Activated CD4-positive, alpha-beta T cell treated with anti-CD3 and anti-CD28 coated beads, Interleukin-2, Interleukin-4, amounts not matched to agents 100 ng/mL and 50 ng/mL, durations not matched to agents 16 hours and 8 hours (primary cell): ENCODE results near the gene NUDCD3.

Source experiments
- DNase-seq: peaks from one replicate; pipeline ENCODE4 v3.0.0-alpha.2; 2020; ENCODE audit warnings: low spot score

Gene NUDCD3

DNA sequence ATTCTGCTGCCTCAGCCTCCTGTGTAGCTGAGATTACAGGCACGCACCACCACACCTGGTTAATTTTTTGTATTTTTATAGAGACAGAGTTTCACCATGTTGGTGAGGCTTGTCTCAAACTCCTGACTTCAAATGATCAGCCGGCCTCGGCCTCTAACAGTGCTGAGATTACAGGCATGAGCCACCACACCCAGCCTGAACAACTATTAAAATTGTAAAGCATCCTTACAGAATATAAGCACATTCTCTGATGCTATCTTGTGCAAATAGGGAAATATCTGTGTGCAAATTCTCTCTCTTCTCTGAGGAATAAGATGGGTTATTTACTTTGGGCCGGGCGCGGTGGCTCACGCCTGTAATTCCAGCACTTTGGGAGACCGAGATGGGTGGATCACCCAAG is 12.5 kb downstream of the NUDCD3 start:
- DNase-seq, result no peak

GRCh38 chr7:44477063-44477830 is 13.2 kb downstream of the NUDCD3 start:
- DNase-seq, result peak; percentile 73

GRCh38 chr7:44476313-44476712 is 14.1 kb downstream of the NUDCD3 start:
- DNase-seq, result no peak

DNA sequence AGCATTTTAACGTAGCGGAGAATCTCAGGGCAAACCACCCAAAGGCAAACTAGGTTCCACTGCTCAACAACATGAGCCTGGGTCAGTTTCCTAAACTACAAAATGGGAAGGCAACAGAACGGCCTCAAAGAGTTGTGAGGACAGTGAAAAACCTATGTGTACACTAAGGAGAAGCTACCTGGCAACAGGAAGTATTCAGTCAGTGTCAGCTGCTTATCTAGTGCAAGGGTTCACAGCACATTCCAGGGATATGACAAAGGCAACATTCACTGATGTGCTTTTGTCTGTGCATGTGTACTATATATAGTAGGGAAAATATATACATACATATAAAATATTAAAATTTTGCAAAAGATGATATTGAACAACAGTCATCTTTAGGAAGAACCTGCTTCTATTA is 17.2 kb downstream of the NUDCD3 start:
- DNase-seq, result no peak

DNA sequence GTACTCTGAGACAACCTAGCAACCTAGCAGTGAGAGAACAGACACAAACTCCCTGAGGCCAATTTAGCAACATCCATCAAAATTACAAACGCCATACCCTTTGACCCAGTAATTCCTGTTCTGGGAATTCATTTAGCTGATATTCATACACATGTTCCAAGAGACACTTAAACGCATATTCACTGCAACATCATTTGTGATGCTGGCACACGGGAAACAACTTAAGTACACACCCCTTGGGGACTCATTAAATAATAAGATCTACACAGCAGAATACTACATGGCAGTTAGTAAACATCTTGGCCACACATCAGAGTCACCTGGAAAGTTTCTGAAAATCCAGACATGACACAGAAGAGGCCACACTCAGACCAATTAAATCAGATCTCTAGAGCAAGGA is 17.6 kb downstream of the NUDCD3 start:
- DNase-seq, result no peak

GRCh38 chr7:44471850-44472249 is 18.6 kb downstream of the NUDCD3 start:
- DNase-seq, result no peak

- DNase-seq, result no peak
Observed at GRCh38 chr7:44471436-44471835, 19.0 kb downstream of the NUDCD3 start.

- DNase-seq, result no peak
Observed at GRCh38 chr7:44470628-44471245, 19.7 kb downstream of the NUDCD3 start.

- no peak for DNase-seq
Observed at GRCh38 chr7:44470135-44470479, 20.4 kb downstream of the NUDCD3 start.

DNA sequence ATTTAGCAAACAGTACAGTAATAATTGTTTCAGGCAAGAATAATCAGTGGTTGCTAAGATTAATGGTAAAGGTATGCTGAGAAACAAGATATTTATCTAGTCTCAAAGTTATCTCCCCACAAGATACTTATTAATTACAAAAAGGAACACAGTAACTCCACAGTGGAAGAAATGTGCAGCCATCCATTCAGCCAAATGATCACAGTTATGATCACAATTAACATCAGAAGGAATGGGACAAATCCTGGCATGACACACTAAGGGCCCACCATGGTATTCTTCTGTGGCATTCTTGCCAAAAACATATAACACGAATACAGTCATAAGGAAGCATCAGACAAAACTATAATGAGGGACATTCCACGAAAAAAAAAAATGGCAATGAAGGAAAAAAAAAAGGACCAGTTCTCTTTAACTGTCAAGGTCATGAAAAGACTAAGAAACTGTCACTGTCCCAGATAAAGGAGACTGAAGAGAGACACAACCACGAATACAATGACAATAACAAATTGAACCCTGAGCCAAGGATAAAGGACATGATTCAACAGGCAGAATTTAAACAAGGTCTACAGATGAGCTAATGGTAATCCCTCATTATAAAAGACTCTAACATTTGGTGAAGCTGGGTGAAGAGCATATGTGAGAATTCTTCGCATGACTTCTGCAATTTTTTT is 20.9 kb downstream of the NUDCD3 start:
- no peak for DNase-seq

- DNase-seq, result no peak
Observed at GRCh38 chr7:44467217-44467548, 23.3 kb downstream of the NUDCD3 start.

- no peak for DNase-seq
Observed at GRCh38 chr7:44466300-44467216, 23.9 kb downstream of the NUDCD3 start.

- DNase-seq, result no peak
Observed at GRCh38 chr7:44465490-44465889, 25.0 kb downstream of the NUDCD3 start.

DNA sequence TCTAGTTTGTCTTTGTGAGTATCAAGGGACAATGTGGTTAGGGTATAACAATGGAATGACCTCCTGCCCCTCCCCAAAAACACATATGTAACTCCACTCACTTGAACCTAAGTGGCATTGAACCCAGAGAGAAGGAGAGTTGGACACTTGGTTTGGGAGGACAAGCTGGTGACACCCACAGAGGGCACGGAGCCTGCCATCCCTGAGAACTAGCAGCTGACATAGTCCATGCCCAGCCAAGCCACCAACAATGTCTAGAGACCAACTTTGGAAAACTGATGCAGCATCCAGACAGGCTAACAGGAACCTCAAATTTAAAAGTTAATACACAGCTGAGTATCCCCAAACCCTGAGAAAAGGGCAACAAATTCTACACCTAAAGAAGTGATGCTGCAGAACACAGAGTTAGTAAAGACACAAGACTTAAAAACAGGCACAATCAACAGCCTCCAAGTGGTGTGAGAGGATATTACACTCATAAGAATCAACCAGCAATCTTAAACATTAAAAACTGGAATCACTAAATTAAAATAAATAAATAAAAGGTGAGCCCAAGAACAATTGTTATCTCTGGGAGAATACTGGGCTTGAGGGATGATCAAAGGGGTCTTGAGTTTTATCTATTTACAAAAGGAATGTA is 27.2 kb downstream of the NUDCD3 start:
- no peak for DNase-seq

- DNase-seq, result peak; percentile 72
Observed at GRCh38 chr7:44461387-44461786, 29.1 kb downstream of the NUDCD3 start.

- DNase-seq, result peak; percentile 81
Observed at GRCh38 chr7:44460325-44460724, 30.1 kb downstream of the NUDCD3 start.

DNA sequence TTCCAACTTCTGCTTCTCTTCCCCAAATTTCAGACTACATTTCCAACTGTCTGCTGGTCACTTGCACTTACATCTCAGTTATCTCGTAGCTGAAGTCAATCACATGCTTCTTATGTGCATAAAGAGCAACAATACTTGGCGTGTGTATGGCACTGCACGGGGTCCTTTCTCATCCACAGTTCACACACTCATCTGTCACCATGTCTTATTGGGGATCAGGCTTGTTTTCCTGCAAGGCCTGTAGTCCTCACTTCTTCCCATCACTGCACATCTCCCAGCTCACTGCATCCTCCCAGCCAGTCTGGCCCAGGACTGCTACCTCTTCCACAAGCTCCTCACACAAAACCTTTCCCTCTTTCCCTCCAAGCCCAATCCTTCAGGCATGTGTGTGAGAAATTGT is 35.3 kb downstream of the NUDCD3 start:
- no peak for DNase-seq

- DNase-seq, result no peak
Observed at GRCh38 chr7:44454348-44454747, 36.1 kb downstream of the NUDCD3 start.

DNA sequence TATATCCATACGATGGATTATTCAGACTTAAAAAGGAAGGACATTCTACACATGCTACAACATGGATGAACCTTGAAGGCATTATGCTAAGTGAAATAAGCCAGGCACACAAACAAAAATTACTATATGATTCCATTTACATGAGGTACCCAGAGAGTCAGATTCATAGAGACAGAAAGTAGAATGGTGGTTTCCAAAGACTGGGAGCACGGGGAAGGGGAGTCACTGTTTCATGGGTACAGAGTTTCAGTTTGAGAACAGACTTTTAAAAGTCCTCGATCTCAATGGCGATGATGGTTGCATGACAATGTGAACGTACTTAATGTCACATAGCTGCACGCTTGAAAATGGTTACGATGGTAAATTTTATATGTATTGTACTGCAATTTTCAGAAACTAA is 39.3 kb downstream of the NUDCD3 start:
- no peak for DNase-seq

- no peak for DNase-seq
Observed at GRCh38 chr7:44449584-44449928, 40.9 kb downstream of the NUDCD3 start.

GRCh38 chr7:44448922-44449583 is 41.4 kb downstream of the NUDCD3 start:
- no peak for DNase-seq
